Mucosa of stomach (tissue), 1 donor: ENCODE data around the gene ANKMY1.

Experiments used
- H3K27me3 ChIP-seq: one replicate; pipeline ENCODE4 v1.7.0; 2013; ENCODE audit warnings: mild to moderate bottlenecking, low read length; ENCODE audit not compliant: control insufficient read depth, insufficient read depth
- H3K36me3 ChIP-seq: one replicate; pipeline ENCODE4 v1.7.0; 2013; ENCODE audit warnings: low read length; ENCODE audit not compliant: control insufficient read depth, insufficient read depth
- H3K4me1 ChIP-seq: one replicate; pipeline ENCODE4 v1.7.0; 2013; ENCODE audit warnings: mild to moderate bottlenecking, low read length; ENCODE audit not compliant: control insufficient read depth, insufficient read depth
- H3K4me3 ChIP-seq: one replicate; pipeline ENCODE4 v1.7.0; 2013; ENCODE audit warnings: low read length
- H3K9ac ChIP-seq: one replicate; pipeline ENCODE4 v1.7.0; 2013; ENCODE audit warnings: mild to moderate bottlenecking, low read length, moderate library complexity
- H3K9me3 ChIP-seq: one replicate; pipeline ENCODE4 v1.7.0; 2013; ENCODE audit warnings: mild to moderate bottlenecking, low read length, moderate library complexity; ENCODE audit not compliant: control insufficient read depth
- donor health status: Pancreatic carcinoma.

ANKMY1 gene

DNA sequence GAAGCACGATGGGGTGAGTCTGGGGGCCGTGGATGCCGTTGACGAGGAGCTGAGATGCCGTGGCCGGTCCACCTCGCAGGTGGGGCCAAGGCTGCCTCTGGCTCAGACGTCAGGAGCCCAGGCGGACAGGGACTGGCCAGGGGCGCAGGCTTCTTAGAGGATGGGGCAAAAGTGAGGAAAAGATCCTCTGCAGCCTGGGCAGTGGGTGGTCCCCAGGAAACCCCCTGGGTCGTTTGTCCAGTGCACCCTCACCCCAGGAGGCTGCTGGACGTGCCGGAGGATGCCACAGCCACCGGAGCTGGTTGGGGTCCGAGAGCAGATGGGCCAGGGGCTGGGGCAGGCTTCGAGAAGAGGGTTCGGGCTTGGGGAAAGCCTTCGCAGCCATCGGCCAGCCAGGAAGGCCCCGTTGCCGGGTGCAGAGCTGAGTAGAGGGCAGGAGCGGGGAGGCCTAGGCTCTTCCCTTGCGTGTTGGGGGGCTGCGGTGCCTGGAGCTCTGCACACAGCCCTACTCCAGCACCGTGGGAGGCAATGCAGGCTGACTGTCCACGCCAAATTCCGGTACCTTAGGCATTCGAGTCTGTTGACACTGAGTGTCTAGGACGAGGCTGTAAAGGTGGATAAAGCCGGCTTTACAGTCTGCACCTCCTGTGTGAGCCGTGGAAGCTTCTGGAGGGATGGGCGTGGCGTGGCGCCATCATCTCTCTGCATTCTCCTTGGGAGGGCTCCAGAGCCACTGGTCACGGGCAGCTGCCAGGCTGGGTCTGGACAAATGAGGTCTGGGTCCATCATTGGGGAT lies 103.5 kb downstream of the ANKMY1 start:
- no peaks in the 10 kb centered on the region for H3K36me3 ChIP-seq
- H3K9me3 ChIP-seq: no peaks in the 10 kb centered on the region
- no peak overlapping the region for H3K9ac ChIP-seq
- H3K4me3 ChIP-seq: no peak overlapping the region
- H3K4me1 ChIP-seq: peaks cover 40% of the 10 kb centered on the region
- peaks cover 51% of the 10 kb centered on the region for H3K27me3 ChIP-seq

DNA sequence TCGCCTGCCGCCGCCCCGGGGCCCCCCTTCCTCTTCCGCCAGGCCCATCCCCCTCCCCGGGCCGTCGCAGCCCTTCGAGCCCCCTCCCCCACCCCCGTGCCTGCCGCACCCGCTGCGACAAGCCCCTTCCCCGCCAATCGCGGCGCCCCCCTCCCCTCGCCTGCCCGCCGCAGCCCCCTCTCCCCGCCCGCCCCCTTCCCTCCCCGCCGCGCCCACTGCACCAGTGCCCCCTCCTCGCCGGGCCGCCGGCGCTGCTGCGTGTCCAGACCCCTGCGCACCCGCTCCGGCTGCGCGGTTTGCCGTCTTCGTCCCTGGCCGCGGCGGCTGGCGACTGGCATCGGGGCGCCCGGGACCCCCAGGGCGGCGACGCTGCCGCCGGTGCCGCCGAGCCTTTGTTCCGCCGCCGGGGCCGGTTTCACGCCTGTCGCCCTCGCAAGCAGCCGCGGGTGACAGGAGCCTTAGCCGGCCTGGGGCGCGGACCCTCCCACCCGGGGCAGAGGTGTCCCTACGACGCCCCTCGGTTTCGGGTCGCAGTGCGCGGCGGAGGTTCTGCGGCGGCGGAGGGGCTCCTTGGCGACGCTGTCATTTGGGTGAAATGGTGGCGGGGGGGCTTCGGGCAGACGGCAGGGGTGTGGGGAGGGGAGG lies 104.2 kb downstream of the ANKMY1 start:
- H3K9ac ChIP-seq: no peak overlapping the region
- no peaks in the 10 kb centered on the region for H3K36me3 ChIP-seq
- no peaks in the 10 kb centered on the region for H3K9me3 ChIP-seq
- H3K27me3 ChIP-seq: peaks cover 51% of the 10 kb centered on the region
- no peak overlapping the region for H3K4me3 ChIP-seq
- H3K4me1 ChIP-seq: peaks cover 42% of the 10 kb centered on the region

- Histone ChIP-seq H3K9ac (peak overlapping the region; percentile 3), H3K4me3 (no peak overlapping the region), H3K27me3 (peaks cover 48% of the 10 kb centered on the region), H3K9me3 (no peaks in the 10 kb centered on the region), H3K4me1 (peaks cover 49% of the 10 kb centered on the region), H3K36me3 (no peaks in the 10 kb centered on the region)
These were observed 105.1 kb downstream of the ANKMY1 start for GRCh38 chr2:240452462-240453256.

- H3K36me3 ChIP-seq: no peaks in the 10 kb centered on the region
- no peak overlapping the region for H3K4me3 ChIP-seq
- peaks cover 48% of the 10 kb centered on the region for H3K4me1 ChIP-seq
- peak overlapping the region; percentile 3 for H3K9ac ChIP-seq
- H3K9me3 ChIP-seq: no peaks in the 10 kb centered on the region
- H3K27me3 ChIP-seq: peaks cover 47% of the 10 kb centered on the region
These were observed 105.9 kb downstream of the ANKMY1 start for GRCh38 chr2:240451791-240452461.

- peaks cover 40% of the 10 kb centered on the region for H3K27me3 ChIP-seq
- H3K4me3 ChIP-seq: no peak overlapping the region
- H3K9ac ChIP-seq: no peak overlapping the region
- H3K4me1 ChIP-seq: peaks cover 40% of the 10 kb centered on the region
- no peaks in the 10 kb centered on the region for H3K9me3 ChIP-seq
- no peaks in the 10 kb centered on the region for H3K36me3 ChIP-seq
These were observed 106.6 kb downstream of the ANKMY1 start for GRCh38 chr2:240451108-240451611.

DNA sequence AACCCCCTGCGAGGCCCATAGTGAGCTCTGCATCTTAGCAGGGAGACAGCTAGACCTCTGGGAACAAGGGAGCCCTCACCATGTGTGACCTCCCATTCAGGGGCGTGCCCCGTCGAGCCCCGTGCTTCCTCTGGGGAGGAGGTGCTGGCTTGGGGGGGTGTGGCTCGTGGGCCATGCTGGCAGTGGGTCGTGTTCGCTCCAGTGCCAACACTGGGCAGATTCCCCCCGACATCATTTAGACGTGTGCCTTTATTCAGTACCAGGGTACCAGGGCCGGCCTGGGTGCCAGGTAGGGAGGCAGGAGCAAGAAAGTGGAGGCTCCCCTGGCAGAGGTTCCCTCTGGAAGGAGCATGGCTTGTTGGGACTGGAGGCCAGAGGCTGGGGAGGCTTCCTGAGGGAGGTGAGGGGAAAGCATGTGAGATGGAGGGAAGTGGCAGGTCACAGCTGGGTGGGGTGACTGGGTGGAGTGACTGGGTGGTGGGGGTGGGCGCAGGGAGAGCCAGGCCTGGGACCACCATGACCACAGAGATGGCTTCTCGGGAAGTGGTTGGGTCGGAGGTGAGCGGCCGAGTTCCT lies 107.2 kb downstream of the ANKMY1 start:
- Histone ChIP-seq H3K9ac (no peak overlapping the region), H3K4me1 (peaks cover 38% of the 10 kb centered on the region), H3K4me3 (no peak overlapping the region), H3K36me3 (no peaks in the 10 kb centered on the region), H3K9me3 (no peaks in the 10 kb centered on the region), H3K27me3 (peaks cover 35% of the 10 kb centered on the region)

GRCh38 chr2:240449764-240450531 lies 107.8 kb downstream of the ANKMY1 start:
- Histone ChIP-seq H3K4me1 (peaks cover 32% of the 10 kb centered on the region), H3K27me3 (peaks cover 28% of the 10 kb centered on the region)

DNA sequence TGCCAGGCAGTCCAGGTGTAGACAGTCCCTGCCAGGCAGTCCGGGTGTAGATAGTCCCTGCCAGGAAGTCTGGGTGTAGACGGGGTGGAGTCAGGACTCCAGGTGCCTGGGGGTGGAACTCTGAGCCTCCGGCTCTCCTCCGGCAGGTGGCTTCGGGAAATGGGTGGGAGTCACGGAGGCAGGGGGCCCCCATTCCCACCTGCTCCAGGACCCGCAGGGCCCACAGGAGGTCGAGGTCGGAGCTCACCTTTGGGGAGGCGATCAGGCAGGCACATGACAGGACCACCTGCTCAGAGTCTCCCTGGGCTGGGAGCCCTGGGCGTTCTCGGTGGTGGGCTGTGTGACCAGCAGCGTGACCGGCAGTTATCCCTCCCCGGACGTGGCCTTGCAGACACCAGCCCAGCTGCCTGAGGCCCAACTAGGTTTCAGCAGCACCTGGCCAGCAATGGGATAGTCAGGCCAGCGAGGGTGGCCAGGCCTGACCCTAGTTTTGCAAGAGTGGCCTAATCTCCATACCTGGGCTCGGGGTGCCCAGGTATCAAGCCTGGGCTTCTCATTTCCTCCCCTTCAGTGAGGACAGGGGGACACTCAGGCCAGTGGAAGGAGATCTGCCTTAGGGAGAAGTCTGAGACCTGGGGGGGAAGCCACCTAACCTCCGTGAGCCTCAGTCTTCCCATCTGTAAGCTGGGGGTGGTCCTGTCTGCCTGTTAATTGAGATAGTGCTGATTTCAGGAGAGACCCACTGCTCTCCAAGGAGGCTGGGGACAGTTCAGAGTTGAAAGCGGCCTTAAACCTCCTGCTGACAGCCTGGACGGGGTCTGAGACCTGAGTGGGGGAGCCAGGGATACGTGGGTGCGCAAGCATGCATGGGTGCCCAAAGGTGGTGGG lies 109.2 kb downstream of the ANKMY1 start:
- peaks cover 15% of the 10 kb centered on the region for H3K27me3 ChIP-seq
- H3K4me3 ChIP-seq: no peak overlapping the region
- H3K36me3 ChIP-seq: no peaks in the 10 kb centered on the region
- no peaks in the 10 kb centered on the region for H3K9me3 ChIP-seq
- peaks cover 32% of the 10 kb centered on the region for H3K4me1 ChIP-seq
- no peak overlapping the region for H3K9ac ChIP-seq

More at GRCh38 chr2:240449764-240450531, 107.8 kb downstream of the ANKMY1 start:
- no peaks in the 10 kb centered on the region for H3K9me3 ChIP-seq
- no peak overlapping the region for H3K4me3 ChIP-seq
- H3K9ac ChIP-seq: no peak overlapping the region
- no peaks in the 10 kb centered on the region for H3K36me3 ChIP-seq

DNA sequence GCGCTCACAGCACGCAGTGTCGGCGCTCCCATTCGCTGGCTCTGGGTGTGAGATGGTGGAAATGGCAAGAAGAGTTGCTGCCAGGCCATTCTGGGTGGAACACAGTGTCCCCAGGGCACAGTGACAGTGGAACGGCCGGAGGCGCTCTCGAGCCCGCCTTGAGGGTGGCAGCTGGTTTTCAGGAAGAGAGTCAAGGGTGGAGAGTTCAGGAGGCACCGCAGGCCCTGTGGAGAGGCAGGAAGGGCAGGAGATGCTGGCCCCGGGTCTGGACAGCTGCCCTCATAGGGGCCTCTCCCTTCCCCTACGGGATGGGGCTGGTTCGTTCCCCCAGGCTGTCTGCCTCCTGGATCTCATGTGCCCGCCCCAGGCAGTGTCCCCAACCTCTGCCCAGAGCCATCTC lies 109.9 kb downstream of the ANKMY1 start:
- H3K4me3 ChIP-seq: no peak overlapping the region
- H3K9me3 ChIP-seq: no peaks in the 10 kb centered on the region
- no peak overlapping the region for H3K9ac ChIP-seq
- H3K36me3 ChIP-seq: no peaks in the 10 kb centered on the region
- H3K27me3 ChIP-seq: peaks cover 15% of the 10 kb centered on the region
- peaks cover 32% of the 10 kb centered on the region for H3K4me1 ChIP-seq

DNA sequence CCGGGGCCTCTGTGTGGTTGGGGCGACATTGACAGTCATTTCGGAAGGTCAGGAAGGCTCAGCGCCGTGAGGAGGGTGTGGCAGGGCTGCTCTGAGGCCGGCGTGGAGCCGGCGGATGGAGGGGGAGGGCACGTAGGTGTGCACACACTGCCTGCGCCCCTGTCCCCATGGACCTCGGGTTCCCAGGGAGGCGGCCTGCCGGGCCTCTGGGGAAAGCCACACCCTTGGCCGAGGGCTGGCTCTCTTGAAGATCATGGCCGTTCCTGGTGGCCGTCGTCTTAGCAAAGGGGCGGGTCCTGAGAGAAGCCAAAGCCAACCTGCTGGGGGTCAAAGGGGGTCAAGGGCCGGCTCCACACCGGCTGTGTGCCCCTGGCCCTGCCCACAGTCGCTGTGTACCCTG lies 110.5 kb downstream of the ANKMY1 start:
- no peaks in the 10 kb centered on the region for H3K9me3 ChIP-seq
- peaks cover 16% of the 10 kb centered on the region for H3K27me3 ChIP-seq
- peaks cover 31% of the 10 kb centered on the region for H3K4me1 ChIP-seq
- no peaks in the 10 kb centered on the region for H3K36me3 ChIP-seq
- no peak overlapping the region for H3K4me3 ChIP-seq
- H3K9ac ChIP-seq: no peak overlapping the region
